ENCODE results near the gene NEU2.

GRCh38 chr2:232986155-232986554 is 46.3 kb upstream of the NEU2 start:
- TF ChIP-seq CTCF (IDR thresholded peaks at IDR 0.05) (no peak), EP300 (IDR thresholded peaks at IDR 0.05) (no peak), POLR2A (IDR thresholded peaks at IDR 0.05) (no peak)

Data from upper lobe of left lung (tissue), 4 donors.